ENCODE data around the gene ZBED1. TPM values are rescaled to one million over a fixed set of nuclear protein-coding genes. Genes with fewer than 3 reads are reported as not detected.
"Not testable (repeated sequence)": the region's sequence is repeated elsewhere in the genome, so short reads cannot be mapped to it uniquely, and the experiment has no call there.

The ZBED1 gene
- total and polyA plus RNA-seq, 2 donors (not counting 3 experiments of a cell fraction or from before 2014, with no cell fraction given), result 24.6 to 46.5 TPM

- Histone ChIP-seq H3K27me3 (ENCODE audit: control insufficient read depth in 2 of 2, insufficient read depth in 2 of 2, low read length in 2 of 2) (no peaks in the 10 kb centered on the region), H3K4me1 (ENCODE audit: control insufficient read depth, extremely low read depth, insufficient read depth, low read length) (no peaks in the 10 kb centered on the region), H3K9me1 (replicated peaks; ENCODE audit: control insufficient read depth, extremely low read depth, insufficient read depth, low read length) (no peaks in the 10 kb centered on the region), H2AFZ (ENCODE audit: low read depth, low read length) (no peak overlapping the region), H3K4me2 (ENCODE audit: insufficient read depth, low read length) (no peak overlapping the region), H3K27ac (ENCODE audit: insufficient read depth, low read depth, low read length) (no peak overlapping the region), H3K9me3 (replicated peaks; ENCODE audit: control insufficient read depth, insufficient read depth, low read length) (no peaks in the 10 kb centered on the region), H4K20me1 (replicated peaks; ENCODE audit: control insufficient read depth, extremely low read depth, insufficient read depth, low read length) (no peaks in the 10 kb centered on the region), H3K9ac (replicated peaks; ENCODE audit: extremely low read depth, insufficient read depth, low read length) (no peak overlapping the region), H3K79me2 (ENCODE audit: control insufficient read depth, insufficient read depth, low read length) (peaks cover 4% of the 10 kb centered on the region), H3K4me3 (replicated peaks in 1 of 3; ENCODE audit: insufficient read depth in 1 of 3, low read depth in 1 of 3, low read length in 3 of 3) (no peak overlapping the region), H3K36me3 (ENCODE audit: control insufficient read depth in 2 of 2, extremely low read depth in 1 of 2, insufficient read depth in 2 of 2, low read length in 2 of 2) (no peaks in the 10 kb centered on the region)
- dilution Hi-C loops (cut with MboI; ENCODE audit: extremely low pct_ligation_motif_present, low sequenced_read_pairs), result no loop called here
- FAIRE-seq (no peak), DNase-seq (ENCODE audit: low read depth, low spot score) (no peak)
- TF ChIP-seq MAX (IDR thresholded peaks at IDR 0.05; ENCODE audit: insufficient read depth, insufficient read length), result no peak
- TF ChIP-seq POLR2A (IDR thresholded peaks at IDR 0.05; ENCODE audit: low read depth, low read length), result no peak
- TF ChIP-seq EZH2 (IDR thresholded peaks at IDR 0.05; ENCODE audit: borderline replicate concordance, low read depth, low read length, severe bottlenecking), result no peak
- TF ChIP-seq FOS (IDR thresholded peaks at IDR 0.05; ENCODE audit: borderline replicate concordance, insufficient read depth, low read length), result no peak
- no peak for TF ChIP-seq CTCF (IDR thresholded peaks at IDR 0.05; ENCODE audit: extremely low read depth in 1 of 2, insufficient read depth in 1 of 2, low read depth in 1 of 2, low read length in 2 of 2)
- no peak for TF ChIP-seq JUN (IDR thresholded peaks at IDR 0.05; ENCODE audit: borderline replicate concordance, insufficient read depth, insufficient read length, low read depth)
- no peak for TF ChIP-seq GATA2 (IDR thresholded peaks at IDR 0.05; ENCODE audit: insufficient read depth, insufficient read length, low read depth, low read length)
- TF ChIP-seq POLR2AphosphoS5 (IDR thresholded peaks at IDR 0.05; ENCODE audit: insufficient read depth, low read depth, low read length), result no peak
- POLR2A ChIA-PET, result no interaction called here
- BruUV-seq (replicated peaks), result no TSS peak
- intact Hi-C loops (cut with micrococcal nuclease), result no loop called here
- CTCF ChIA-PET, result no interaction called here
Measured at GRCh38 chrX:2457289-2458133, 43.3 kb downstream of the ZBED1 start.

GRCh38 chrX:2456091-2456490, 44.7 kb downstream of the ZBED1 start:
- H3K9ac ChIP-seq (replicated peaks; ENCODE audit: extremely low read depth, insufficient read depth, low read length); H3K4me1 ChIP-seq (ENCODE audit: control insufficient read depth, extremely low read depth, insufficient read depth, low read length); intact Hi-C loops (cut with micrococcal nuclease); H3K27me3 ChIP-seq (ENCODE audit: control insufficient read depth in 2 of 2, insufficient read depth in 2 of 2, low read length in 2 of 2); H3K36me3 ChIP-seq (ENCODE audit: control insufficient read depth in 2 of 2, extremely low read depth in 1 of 2, insufficient read depth in 2 of 2, low read length in 2 of 2); H3K9me3 ChIP-seq (replicated peaks; ENCODE audit: control insufficient read depth, insufficient read depth, low read length); FAIRE-seq; H2AFZ ChIP-seq (ENCODE audit: low read depth, low read length); POLR2A ChIA-PET; DNase-seq (ENCODE audit: low read depth, low spot score); H4K20me1 ChIP-seq (replicated peaks; ENCODE audit: control insufficient read depth, extremely low read depth, insufficient read depth, low read length); H3K79me2 ChIP-seq (ENCODE audit: control insufficient read depth, insufficient read depth, low read length); H3K4me3 ChIP-seq (replicated peaks in 1 of 3; ENCODE audit: insufficient read depth in 1 of 3, low read depth in 1 of 3, low read length in 3 of 3); CTCF ChIA-PET; dilution Hi-C loops (cut with MboI; ENCODE audit: extremely low pct_ligation_motif_present, low sequenced_read_pairs); H3K27ac ChIP-seq (ENCODE audit: insufficient read depth, low read depth, low read length); H3K4me2 ChIP-seq (ENCODE audit: insufficient read depth, low read length); BruUV-seq (replicated peaks); H3K9me1 ChIP-seq (replicated peaks; ENCODE audit: control insufficient read depth, extremely low read depth, insufficient read depth, low read length): not testable (repeated sequence)

GRCh38 chrX:2454620-2455019, 46.2 kb downstream of the ZBED1 start:
- H3K27me3 ChIP-seq (ENCODE audit: control insufficient read depth in 2 of 2, insufficient read depth in 2 of 2, low read length in 2 of 2); DNase-seq (ENCODE audit: low read depth, low spot score); H3K4me1 ChIP-seq (ENCODE audit: control insufficient read depth, extremely low read depth, insufficient read depth, low read length); H3K4me3 ChIP-seq (replicated peaks in 1 of 3; ENCODE audit: insufficient read depth in 1 of 3, low read depth in 1 of 3, low read length in 3 of 3); H3K9me1 ChIP-seq (replicated peaks; ENCODE audit: control insufficient read depth, extremely low read depth, insufficient read depth, low read length); POLR2A ChIA-PET; H3K4me2 ChIP-seq (ENCODE audit: insufficient read depth, low read length); H3K79me2 ChIP-seq (ENCODE audit: control insufficient read depth, insufficient read depth, low read length); H4K20me1 ChIP-seq (replicated peaks; ENCODE audit: control insufficient read depth, extremely low read depth, insufficient read depth, low read length); H3K27ac ChIP-seq (ENCODE audit: insufficient read depth, low read depth, low read length); H2AFZ ChIP-seq (ENCODE audit: low read depth, low read length); BruUV-seq (replicated peaks); H3K9me3 ChIP-seq (replicated peaks; ENCODE audit: control insufficient read depth, insufficient read depth, low read length); CTCF ChIA-PET; H3K36me3 ChIP-seq (ENCODE audit: control insufficient read depth in 2 of 2, extremely low read depth in 1 of 2, insufficient read depth in 2 of 2, low read length in 2 of 2); H3K9ac ChIP-seq (replicated peaks; ENCODE audit: extremely low read depth, insufficient read depth, low read length); intact Hi-C loops (cut with micrococcal nuclease); FAIRE-seq; dilution Hi-C loops (cut with MboI; ENCODE audit: extremely low pct_ligation_motif_present, low sequenced_read_pairs): not testable (repeated sequence)

Data from endothelial cell of umbilical vein (primary cell).